NCI-H2081 treated with DMSO at 0.1 percent for 48 hours (cell line): Measurements from ENCODE around the gene AGFG1.

ENCODE experiments used
- DNase-seq: peaks from one replicate; lab custom pipeline; 2025; lab: John Stamatoyannopoulos, UW

The AGFG1 gene

DNA sequence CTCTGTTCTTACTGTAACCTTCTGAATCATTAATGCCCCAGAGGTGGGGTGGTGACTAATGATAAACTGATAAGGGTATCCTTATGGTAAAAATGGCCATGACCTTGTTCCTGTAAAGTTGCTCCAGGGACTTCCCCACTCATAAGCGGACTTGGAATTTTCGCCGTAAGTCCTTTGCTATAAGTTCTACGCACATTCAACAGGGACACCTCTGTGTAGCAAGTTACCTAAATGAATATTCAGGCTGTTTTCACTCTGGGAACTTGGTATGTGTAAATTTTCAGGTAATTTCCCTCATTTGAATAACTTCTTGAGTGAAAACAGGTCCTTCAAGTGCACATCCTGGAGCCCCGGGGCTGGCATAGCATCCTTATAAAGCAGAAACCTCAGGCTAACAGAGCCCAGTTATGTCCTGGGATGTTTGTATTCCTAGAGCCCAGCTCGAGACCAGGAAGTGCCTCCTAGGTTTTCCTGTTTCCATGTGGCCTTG is 9.4 kb upstream of the AGFG1 start:
- no peak for DNase-seq

DNA sequence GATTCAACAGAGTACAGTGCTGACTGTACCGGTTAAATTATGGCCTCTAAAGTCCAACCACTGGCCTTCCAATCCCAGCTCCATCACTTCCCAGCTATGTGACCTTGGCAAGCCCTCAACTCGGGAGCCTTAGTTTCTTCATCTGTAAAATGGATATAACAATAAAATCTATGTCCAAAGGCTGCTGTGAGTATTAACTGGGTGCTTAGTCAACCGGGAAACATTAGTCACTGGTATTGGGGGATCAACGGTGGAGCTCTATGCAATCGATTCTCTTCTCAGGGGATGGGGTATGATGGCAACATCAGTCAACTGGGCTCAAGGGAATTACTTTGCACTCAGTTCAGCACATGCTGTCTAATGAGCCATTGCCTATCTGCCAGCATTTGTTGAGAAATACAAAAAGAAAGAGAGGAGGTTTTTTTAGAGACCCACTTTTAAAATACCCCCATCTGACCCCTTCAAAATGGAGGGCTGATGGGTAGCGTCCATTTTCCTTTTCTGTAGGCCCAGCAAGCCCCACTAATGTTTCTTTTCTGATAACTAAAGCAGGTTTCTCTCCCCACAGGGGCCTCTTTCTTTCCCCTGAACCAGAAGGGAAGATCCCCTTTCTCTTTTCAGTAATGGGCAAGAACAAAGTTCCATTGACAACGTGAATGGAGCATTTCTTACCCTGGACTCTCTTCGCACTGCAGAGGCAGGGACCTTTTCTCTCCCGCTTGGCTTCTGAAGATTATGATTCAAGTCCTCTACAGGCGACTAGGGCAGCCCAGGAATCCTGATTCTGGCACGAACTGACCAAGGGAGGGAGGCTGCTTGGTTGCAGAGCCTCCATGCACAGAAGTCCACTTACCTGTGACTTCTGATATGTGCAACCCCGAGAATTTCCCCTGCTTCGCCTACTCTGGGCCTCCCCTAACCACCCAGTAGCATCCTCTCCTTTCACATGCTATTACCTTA is 8.7 kb upstream of the AGFG1 start:
- no peak for DNase-seq

DNA sequence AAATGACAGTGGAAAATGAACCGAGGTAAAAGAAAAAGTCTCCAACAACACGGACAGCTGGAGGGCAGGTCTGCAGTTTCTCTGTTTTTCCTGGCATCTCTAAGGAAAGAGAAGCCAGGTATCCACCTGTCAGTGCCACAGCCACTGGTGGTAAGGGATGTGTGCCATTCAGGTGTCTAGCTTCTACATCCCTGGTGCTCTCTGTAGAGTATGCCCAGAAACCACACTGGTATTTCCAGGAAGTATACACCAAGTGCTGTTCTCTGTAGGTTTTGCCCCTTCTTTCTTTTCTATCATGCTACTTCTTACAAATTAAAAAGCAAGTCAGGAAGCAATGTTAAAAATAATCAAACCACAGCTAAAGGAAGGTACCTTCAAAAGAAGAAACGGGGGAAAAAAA is 7.6 kb upstream of the AGFG1 start:
- no peak for DNase-seq

DNA sequence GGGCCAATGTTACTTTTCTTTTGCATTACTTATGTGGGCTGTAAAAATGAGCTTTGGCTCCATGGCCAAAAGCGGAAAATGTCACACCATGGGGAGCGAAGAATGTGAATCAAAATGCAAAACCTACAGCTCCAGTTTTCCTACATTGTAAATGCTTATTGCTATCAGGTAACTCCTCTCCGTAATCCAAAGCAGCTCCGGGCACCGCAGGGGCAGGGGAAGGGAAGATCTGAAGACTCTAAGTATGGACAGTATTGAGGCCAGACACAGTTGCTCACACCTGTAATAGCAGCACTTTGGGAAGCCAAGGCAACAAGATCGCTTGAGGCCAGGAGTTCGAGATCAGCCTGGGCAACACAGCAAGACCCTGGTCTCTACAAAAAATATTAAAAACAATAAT is 7.1 kb upstream of the AGFG1 start:
- DNase-seq = no peak

DNA sequence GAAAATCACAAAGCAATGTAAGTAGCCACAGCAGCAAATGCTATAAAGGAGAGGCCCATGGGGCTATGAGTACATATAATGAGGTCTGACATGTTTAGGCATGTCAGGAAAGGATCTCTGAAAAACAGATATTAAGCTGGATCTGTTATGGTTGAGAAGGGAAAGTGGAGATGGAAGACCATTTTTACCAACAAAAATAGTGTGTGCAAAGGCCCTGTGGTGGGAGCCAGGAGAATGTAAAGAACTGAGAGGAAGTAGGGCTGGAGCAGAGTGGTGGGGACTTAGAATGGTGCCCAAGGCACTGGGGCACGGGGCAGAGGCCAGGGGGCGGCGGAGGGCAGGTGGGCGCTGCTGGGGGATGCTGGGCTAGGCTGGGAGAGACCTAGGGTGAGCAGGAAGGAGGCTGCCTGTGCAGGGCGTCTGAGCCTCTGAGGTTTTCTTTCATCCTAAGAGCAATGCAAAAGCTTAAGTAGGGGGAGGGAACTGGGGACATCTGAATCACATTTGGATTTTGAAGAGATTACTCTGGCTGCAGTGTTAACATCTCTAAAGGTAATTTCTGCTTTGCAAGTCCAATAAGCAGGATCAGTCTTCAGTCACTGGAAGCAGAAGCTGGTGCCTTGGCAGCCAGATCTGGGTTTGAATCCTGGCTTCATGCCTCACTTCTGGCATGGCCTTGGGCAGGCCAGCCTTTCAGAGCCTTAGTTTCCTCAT is 4.9 kb upstream of the AGFG1 start:
- DNase-seq = no peak

DNA sequence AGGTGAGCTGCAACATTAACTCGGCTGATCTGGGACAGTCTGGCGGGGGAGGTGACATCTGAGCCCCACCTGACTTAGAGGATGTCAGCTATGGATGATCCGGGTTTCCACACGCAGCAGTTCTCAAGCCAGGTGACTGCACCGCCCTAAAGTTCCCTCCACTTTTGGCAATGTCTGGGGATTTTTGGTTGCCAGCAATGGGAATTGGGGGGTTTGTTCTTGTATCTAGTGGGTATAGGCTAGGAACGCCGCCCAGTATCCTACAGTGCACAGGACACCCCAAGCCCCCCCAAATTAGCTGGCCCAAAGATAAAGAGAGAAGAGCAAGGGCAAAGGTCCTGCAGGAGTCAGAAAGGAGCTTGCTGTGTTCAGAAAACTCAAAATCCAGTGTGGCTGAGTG is 544 bp upstream of the AGFG1 start:
- no peak for DNase-seq

DNA sequence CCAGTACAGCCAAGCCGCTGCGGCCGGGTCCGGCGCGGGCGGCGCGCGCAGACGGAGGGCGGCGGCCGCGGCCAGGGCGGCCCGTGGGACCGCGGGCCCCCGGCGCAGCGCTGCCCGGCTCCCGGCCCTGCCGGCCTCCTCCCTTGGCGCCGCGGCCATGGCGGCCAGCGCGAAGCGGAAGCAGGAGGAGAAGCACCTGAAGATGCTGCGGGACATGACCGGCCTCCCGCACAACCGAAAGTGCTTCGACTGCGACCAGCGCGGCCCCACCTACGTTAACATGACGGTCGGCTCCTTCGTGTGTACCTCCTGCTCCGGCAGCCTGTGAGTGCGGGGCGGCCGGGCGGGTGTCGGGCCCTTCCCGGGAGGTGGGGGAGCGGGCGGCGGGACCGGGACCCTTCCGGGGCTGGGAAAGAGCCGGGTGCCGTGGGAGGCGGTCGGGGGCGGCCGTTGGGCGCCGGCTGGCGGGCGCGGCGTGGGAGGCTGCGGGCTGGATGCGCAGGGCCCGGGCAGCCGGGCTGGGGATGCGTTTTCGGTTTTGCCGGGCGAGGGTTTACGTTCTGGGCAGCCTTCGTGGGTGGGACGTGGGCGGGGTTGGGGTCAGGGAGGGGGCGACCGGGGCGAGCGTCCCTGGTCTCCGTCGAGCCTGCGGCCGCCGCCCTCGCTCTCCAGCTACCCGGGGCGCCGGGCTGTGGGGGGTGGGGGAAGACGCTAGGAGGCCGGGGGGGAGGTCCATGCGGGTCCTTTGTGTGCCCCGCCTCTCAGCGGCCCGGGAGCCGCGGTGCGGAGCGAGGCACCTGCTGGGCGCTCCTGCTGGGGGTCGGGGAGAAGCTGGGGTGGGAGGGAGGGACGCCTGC is 537 bp downstream of the AGFG1 start:
- no peak for DNase-seq

DNA sequence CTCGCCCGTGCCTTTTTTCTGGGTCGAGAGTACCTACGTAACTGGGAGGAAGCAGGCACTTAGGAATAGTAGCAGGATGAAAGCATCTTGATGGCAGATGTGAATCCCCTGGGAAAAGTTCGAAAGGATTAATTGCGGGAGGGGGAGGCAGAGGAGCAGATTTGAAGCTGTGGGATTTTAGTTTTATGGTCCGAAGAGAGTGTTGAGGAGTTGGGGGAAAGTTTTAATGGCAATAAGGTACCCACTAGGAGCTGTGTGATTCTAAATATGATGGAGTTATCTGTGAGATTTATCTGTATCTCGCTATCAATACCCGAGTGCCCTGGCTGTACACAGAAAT is 1.1 kb downstream of the AGFG1 start:
- no peak for DNase-seq

DNA sequence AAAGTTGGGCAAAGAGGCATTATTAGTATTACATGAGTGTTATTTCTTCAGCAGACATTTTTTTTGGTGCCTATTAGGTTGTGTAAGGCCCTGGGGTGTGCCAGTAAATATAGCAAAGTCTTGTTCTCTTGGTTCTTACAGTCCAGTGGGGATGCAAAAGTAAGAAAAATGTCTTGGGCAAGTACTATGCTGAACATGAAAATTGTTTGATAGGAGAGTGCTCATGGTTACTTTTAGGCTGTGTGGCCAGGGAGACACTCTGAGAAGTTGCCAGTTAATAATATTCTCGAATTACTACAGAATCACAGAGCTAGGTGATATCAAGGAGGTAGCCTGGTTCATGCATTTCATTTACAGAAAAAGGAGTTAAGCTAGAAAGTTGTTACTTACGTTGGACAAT is 1.9 kb downstream of the AGFG1 start:
- no peak for DNase-seq

DNA sequence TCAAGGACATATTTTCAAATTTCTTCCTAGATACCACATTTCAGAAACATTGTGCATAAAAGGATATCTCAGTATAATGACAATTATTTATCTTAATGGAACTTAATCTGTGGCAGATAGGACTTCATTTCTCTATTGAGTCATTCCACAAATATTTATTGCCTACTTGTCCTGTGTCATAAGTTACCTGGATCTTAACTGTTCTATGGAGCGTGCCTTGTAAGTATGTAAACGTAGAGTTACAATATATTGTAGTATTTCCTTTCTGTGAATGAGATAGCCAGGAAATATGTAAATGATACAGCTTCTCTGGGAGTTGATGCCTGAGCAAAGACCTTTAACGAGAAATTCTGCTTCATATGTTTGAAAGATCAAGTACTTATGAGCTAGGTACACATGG is 2.5 kb downstream of the AGFG1 start:
- no peak for DNase-seq

DNA sequence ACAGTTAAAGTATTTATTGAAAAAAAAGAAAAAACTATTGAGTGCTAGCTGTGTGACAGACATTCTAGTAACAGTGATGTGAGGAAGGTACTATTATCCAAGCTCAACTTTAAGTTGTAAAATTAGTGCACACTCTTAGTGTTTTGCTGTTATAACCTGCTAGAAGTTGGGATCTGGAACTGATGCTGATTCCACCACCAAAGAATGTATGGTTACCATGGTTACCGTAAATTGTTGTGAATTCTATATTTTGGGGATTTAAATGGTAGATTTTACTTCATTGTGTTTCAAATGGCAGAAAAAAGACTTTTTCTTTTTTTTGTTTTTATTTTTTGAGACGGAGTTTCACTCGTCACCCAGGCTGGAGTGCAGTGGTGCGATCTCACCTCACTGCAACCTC is 5.3 kb downstream of the AGFG1 start:
- DNase-seq = no peak

DNA sequence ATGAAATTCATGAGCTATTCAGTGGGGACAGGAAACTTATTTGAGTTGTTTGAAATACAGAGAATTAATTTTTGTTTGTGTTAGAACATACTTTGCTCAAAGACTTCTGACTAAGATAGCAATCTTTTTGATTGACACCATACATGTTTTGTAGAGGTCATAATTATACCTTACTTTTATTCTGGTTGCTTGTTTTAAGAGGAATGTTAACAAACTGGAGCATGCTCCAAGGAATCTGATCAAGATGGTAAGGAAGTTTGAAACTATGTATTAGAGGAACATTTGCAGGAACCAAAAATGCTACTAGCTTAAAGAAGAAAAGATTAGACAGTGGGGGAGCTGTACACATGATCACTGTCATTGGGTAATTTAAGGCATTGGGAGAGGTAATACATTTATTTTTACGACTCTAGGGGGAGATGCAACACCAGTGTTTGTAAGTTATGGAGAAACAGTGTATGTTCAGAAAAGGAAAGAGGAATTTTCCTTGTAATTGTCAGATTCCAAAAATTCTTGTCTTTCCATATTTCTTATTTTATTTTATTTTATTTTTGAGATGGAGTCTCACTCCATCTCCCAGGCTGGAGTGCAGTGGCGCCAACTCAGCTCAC is 8.0 kb downstream of the AGFG1 start:
- DNase-seq = no peak

DNA sequence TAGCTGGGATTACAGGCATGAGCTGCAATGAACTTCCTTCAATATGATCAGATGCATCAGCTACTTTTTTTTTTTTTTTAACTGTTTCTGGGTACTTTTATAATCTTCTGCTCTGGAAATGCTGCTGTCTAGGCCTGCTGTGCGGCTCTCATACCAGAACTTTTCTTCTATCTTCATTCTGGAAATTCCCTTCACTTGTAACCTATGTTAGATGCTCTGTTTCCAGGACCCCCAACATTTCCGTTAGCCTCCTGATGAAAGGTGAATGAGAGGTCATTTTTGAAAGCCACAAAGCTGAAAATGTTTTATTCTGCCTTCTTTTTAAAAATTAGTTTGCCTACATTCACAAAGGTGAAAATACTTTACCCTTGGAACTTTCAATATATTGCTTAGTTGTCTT is 8.6 kb downstream of the AGFG1 start:
- DNase-seq = no peak

DNA sequence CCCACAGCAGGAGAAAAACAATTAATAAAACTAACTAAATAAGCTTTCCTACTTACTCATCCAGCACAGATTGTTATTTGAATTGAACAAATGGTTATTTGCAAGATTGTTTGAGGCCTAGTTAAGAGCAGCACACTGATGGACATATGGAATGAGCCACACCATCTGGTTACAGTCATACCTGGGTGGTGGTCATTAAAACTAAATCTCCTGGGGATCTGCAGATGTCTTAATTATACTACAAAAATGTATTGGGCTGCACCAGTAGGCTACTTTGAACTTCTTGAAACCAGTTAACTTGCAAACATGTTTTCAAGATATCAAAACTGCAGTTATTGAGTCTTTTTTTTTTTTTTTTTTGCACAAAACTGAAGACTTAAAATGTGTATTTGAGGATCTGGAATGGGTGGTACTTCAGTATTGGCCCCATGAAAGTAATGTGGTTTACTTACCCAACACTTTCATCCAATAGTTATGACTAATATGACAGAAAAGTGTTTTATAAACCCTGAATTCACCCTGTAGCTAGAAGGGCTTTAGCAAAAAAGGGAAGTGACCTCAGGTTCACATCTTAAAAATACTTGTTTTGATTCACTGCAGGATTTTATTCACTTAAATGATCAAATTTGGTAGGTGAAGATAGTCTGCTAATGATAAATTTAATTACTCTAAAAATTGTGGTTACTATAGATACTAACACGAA is 10.8 kb downstream of the AGFG1 start:
- no peak for DNase-seq

DNA sequence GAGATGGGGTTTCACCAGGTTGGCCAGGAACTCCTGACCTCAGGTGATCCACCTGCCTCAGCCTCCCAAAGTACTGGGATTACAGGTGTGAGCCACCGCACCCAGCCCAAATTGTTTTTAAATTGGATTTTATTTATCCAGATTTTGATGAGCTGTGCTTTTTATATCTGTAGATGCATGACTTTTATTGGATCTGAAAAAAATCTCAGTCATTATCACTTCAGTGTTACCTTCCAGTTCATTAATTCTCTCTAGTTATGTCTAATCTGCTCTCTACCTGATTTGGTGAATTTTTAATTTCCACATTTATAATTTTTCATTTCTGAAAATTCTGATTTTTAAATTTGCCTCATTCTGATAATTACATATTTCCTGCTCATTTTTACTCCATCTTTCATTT is 13.5 kb downstream of the AGFG1 start:
- no peak for DNase-seq

DNA sequence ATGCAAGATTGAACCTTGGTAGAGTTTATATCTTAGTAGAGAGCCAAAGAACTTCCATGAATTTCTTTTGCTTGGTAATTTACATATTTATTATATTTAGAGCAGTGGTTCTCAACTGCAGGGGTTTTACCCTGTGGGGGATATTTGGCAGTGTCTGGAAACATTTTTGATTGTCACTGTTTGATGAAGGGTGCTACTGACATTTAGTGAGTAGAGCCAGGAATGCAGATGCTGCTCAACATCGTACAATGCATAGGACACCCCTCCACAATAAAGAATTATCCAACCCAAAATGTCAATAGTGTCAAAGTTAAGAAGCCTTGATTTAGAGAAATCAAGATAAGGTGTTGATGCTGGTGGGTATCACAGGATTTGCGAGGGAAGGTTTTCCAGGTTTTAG is 14.7 kb downstream of the AGFG1 start:
- no peak for DNase-seq

DNA sequence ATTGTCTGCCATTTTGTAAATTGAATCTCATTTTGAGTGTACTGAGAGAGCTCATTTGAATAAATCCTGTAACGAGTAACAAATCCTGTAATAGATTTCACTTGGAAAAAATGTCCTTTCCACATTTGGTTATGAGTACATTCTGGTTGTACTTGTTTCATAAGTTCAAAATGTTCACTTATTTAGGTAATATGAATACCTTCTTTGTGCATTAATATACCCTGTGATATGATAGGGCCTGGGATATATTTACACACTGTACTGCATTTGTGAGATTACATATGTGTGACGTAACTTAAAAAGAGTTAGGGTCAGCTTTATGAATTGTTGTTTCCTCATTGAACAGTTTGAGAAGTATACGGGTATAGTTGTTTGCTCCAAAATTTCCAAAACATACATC is 16.1 kb downstream of the AGFG1 start:
- no peak for DNase-seq

DNA sequence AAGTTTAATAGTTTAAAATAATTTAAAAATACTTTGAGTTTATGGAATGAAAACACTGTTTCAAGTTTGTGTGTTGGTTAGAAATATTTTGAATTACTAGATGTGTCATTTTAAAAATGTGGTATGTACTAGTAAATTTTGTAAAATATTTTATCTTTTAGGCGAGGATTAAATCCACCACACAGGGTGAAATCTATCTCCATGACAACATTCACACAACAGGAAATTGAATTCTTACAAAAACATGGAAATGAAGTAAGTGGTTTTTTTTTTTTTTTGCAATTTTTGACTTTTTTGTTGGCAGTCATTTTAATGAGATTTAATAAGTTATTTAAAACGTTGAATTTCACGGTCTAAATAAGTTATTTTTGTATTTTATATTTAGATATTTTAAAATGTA is 19.4 kb downstream of the AGFG1 start:
- no peak for DNase-seq

DNA sequence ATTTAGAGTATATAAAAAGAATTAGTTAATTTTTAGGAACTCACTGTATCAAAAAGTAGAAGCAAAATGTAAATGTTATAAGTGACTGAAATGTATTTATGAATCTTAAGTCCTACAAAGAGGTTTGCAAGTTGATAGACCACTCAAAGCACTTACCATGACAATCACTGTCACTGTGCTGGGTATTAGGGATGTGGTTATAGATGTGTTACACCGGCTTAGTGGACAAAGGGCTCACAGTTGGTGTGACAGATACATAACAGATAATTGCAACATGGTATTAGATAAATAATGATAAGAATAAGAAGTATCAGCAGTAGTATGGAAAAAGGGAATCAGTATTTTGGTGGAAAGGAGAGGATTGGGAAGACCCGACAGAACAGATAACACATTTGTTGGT is 21.6 kb downstream of the AGFG1 start:
- no peak for DNase-seq

DNA sequence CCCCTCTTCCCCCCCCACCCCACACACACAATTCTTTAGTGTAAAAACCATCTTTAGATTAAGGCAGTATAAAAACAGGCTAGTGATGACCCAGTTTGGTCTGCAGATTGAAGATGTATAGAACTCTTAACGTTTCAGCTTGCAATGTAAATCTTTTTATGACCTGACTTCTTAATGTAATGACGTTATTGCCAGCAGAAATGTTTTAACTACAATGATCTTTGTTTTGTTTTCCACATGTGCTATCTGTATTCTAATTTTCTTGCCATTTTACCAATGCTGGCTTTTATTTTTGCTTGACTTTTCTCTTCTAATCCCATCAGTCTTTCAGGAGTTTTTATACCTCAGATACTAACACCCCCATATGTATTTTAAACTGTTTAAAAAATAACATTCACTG is 25.2 kb downstream of the AGFG1 start:
- no peak for DNase-seq

DNA sequence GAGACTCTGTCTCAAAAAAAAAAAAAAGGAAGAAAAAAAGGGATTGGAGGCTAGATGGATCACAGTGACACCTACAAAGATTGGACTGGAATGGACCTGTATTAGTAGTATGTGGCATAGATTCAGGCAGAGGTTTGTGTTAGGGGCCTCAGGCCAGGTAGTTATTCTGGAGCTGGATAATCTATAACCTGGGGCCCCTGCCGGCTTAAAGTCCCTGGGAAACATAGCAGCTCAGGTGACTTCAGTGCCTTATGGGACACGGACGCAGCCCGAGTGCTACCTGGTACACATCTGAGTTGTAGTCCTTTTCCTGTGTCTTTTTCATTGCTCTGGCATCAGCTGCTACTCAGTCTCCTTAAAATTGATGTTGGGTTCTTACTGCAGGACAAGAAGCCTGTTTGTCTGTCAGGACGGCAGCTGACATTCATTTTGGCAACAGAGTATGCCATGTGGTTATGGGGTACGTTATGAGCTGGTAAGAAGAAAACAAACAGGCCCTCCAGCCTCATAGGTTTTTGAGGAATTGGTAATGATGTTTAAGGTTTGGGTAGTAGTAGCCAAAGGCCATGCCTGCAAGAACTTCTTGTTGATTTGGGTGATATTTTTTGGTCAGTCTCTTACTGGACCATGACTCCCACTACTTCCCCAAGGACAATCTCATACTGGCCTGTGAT is 27.8 kb downstream of the AGFG1 start:
- DNase-seq = no peak
